Trophoblast cell (in vitro differentiated cells and primary cell): ENCODE data around the gene GLB1L3.
"Not testable (repeated sequence)": the region's sequence is repeated elsewhere in the genome, so short reads cannot be mapped to it uniquely, and the experiment has no call there.

Experiments used
- DNase-seq, 2 donors: peaks; one replicate each; pipeline ENCODE4 v3.0.0-alpha.2; 2016
- H2AFZ ChIP-seq: 2 replicates; pipeline ENCODE4 v1.6.1; 2013; ENCODE audit warnings: low read length, moderate library complexity, mild to moderate bottlenecking; ENCODE audit not compliant: insufficient read depth, poor library complexity
- H2AK5ac ChIP-seq: 2 replicates; pipeline ENCODE4 v1.6.1; 2013; ENCODE audit warnings: mild to moderate bottlenecking, low read length
- H2BK120ac ChIP-seq: 2 replicates; pipeline ENCODE4 v1.6.1; 2013; ENCODE audit warnings: low read length, mild to moderate bottlenecking, moderate library complexity; ENCODE audit not compliant: insufficient read depth, poor library complexity
- H2BK12ac ChIP-seq: 2 replicates; pipeline ENCODE4 v1.6.1; 2013; ENCODE audit warnings: mild to moderate bottlenecking, low read length, moderate library complexity
- H2BK5ac ChIP-seq: 2 replicates; pipeline ENCODE4 v1.6.1; 2013; ENCODE audit warnings: low read length, low read depth, moderate library complexity, mild to moderate bottlenecking; ENCODE audit not compliant: poor library complexity
- H3K14ac ChIP-seq: 2 replicates; pipeline ENCODE4 v1.6.1; 2013; ENCODE audit warnings: mild to moderate bottlenecking, low read length
- H3K18ac ChIP-seq: 2 replicates; pipeline ENCODE4 v1.6.1; 2013; ENCODE audit warnings: mild to moderate bottlenecking, low read length
- H3K23ac ChIP-seq: 2 replicates; pipeline ENCODE4 v1.6.1; 2013; ENCODE audit warnings: low read length
- H3K27ac ChIP-seq: 2 replicates; pipeline ENCODE4 v1.5.1; 2013; ENCODE audit warnings: low read depth, mild to moderate bottlenecking, inconsistent platforms, low read length, moderate library complexity
- H3K27me3 ChIP-seq: 2 replicates; pipeline ENCODE4 v1.6.1; 2013; ENCODE audit warnings: inconsistent platforms, mild to moderate bottlenecking, low read length, moderate library complexity; ENCODE audit not compliant: insufficient read depth
- H3K36me3 ChIP-seq, 2 experiments: 1 replicate in 1 of 2; 2 replicates in 1 of 2; pipeline ENCODE4 v1.6.1; 2013; ENCODE audit warnings: low read length in 2 of 2, mild to moderate bottlenecking in 2 of 2, moderate library complexity in 1 of 2; ENCODE audit not compliant: insufficient read depth in 2 of 2, control insufficient read depth in 1 of 2
- H3K4ac ChIP-seq: 2 replicates; pipeline ENCODE4 v1.6.1; 2013; ENCODE audit warnings: low read depth, mild to moderate bottlenecking, low read length, moderate library complexity
- H3K4me1 ChIP-seq, 2 experiments: 1 replicate in 1 of 2; 2 replicates in 1 of 2; pipeline ENCODE4 v1.6.1; 2013; ENCODE audit warnings: low read length in 2 of 2, mild to moderate bottlenecking in 2 of 2, moderate library complexity in 1 of 2; ENCODE audit not compliant: insufficient read depth in 2 of 2, control insufficient read depth in 1 of 2
- H3K4me2 ChIP-seq: 2 replicates; pipeline ENCODE4 v1.6.1; 2013; ENCODE audit warnings: inconsistent platforms, mild to moderate bottlenecking, low read length, moderate library complexity
- H3K4me3 ChIP-seq: 2 replicates; pipeline ENCODE4 v1.5.1; 2013; ENCODE audit warnings: mild to moderate bottlenecking, low read depth, low read length, inconsistent platforms
- H3K79me1 ChIP-seq: one replicate; pipeline ENCODE4 v1.6.1; 2013; ENCODE audit warnings: low read length
- H3K79me2 ChIP-seq: 2 replicates; pipeline ENCODE4 v1.6.1; 2013; ENCODE audit warnings: low read length, mild to moderate bottlenecking; ENCODE audit not compliant: control insufficient read depth, insufficient read depth, poor library complexity
- H3K9ac ChIP-seq: 2 replicates; pipeline ENCODE4 v1.6.1; 2013; ENCODE audit warnings: mild to moderate bottlenecking, low read length
- H3K9me3 ChIP-seq: 2 replicates; pipeline ENCODE4 v1.6.1; 2013; ENCODE audit warnings: low read depth, mild to moderate bottlenecking, control low read depth, inconsistent platforms, low read length; ENCODE audit not compliant: insufficient read depth
- H4K12ac ChIP-seq: 2 replicates; pipeline ENCODE4 v1.6.1; 2013; ENCODE audit warnings: low read depth, mild to moderate bottlenecking, low read length, moderate library complexity
- H4K8ac ChIP-seq: 2 replicates; pipeline ENCODE4 v1.6.1; 2013; ENCODE audit warnings: low read depth, mild to moderate bottlenecking, low read length, moderate library complexity
- H4K91ac ChIP-seq: one replicate; pipeline ENCODE4 v1.6.1; 2013; ENCODE audit warnings: low read depth, mild to moderate bottlenecking, low read length, moderate library complexity
- WGBS: extraction: QIAGEN DNeasy Blood & Tissue Kit; methylation state at CpG from one replicate; pipeline ENCODE4 v1.1.7; 2013; ENCODE audit warnings: missing lambda C conversion rate; ENCODE audit not compliant: insufficient read length, insufficient coverage; ENCODE audit errors: extremely low coverage; 5-methylcytosine and 5-hydroxymethylcytosine counted together

GLB1L3 gene

DNA sequence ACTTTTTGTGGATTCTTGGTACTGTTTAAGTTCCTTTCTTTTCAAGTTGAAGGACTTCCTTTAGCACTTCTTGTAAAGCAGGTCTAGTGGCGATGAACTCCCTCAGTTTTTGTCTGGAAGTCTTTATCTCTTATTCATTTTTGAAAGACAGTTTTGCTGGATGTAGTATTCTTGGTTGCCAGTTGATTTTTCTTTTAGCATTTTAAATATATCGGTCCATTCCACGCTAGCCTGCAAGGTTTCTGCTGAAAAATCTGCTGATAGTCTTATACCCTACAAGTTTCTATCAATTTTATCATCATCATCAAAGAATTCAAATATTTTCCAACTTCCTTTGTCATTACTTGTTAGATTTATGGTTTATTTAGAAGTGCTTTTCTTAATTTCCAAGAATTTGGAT lies 40.9 kb downstream of the GLB1L3 start:
- Histone ChIP-seq H2AFZ (no peak overlapping the region), H2BK120ac (no peak overlapping the region), H4K12ac (no peak overlapping the region), H3K9ac (no peak overlapping the region), H3K4ac (no peak overlapping the region), H2BK5ac (no peak overlapping the region), H3K27ac (no peak overlapping the region), H3K18ac (no peak overlapping the region), H2BK12ac (no peak overlapping the region), H3K36me3 (no peaks in the 10 kb centered on the region), H3K9me3 (no peaks in the 10 kb centered on the region), H4K91ac (no peak overlapping the region), H3K4me2 (no peak overlapping the region), H3K4me3 (no peak overlapping the region), H4K8ac (no peak overlapping the region), H2AK5ac (no peak overlapping the region), H3K23ac (no peak overlapping the region), H3K79me1 (no peaks in the 10 kb centered on the region), H3K14ac (no peak overlapping the region), H3K79me2 (no peaks in the 10 kb centered on the region), H3K4me1 (no peaks in the 10 kb centered on the region), H3K27me3 (no peaks in the 10 kb centered on the region)
- WGBS, result no CpG with 5 or more reads among the region's 3 CpGs
- DNase-seq, result no peak

DNA sequence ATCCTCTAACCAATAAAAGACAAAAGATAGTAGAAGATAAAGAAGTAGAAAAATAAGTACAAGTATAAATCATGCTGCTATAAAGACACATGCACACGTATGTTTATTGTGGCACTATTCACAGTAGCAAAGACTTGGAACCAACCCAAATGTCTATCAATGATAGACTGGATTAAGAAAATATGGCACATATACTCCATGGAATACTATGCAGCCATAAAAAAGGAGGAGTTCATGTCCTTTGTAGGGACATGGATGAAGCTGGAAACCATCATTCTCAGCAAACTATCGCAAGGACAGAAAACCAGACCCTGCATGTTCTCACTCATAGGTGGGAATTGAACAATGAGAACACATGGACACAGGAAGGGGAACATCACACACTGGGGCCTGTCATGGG lies 45.2 kb downstream of the GLB1L3 start:
- H2AK5ac ChIP-seq, H2BK12ac ChIP-seq: not testable (repeated sequence)

DNA sequence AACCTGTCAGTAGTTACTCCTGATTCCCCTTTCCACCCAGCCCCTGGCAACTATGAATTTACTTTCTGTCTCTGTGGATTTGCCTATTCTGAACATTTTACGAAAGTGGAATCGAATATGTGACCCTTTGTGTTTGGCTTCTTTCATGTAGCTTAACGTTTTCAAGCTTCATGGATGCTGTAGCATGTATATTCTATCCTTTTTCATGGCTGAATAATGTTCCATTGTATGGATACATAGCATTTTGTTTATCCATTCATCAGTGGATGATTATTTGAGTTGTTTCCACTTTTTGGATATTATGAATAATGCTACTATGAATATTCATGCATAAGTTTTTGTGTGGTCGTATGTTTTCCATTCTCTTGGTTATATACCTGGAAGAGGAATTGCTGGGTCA lies 46.4 kb downstream of the GLB1L3 start:
- Histone ChIP-seq H3K27me3 (no peaks in the 10 kb centered on the region), H3K4me3 (no peak overlapping the region), H3K79me2 (no peaks in the 10 kb centered on the region), H3K4me1 (no peaks in the 10 kb centered on the region), H3K36me3 (no peaks in the 10 kb centered on the region), H3K18ac (no peak overlapping the region), H4K91ac (no peak overlapping the region), H2BK120ac (no peak overlapping the region), H3K23ac (no peak overlapping the region), H2AFZ (no peak overlapping the region), H2BK12ac (no peak overlapping the region), H3K14ac (no peak overlapping the region), H3K9me3 (no peaks in the 10 kb centered on the region), H3K9ac (no peak overlapping the region), H4K12ac (no peak overlapping the region), H3K4ac (no peak overlapping the region), H3K4me2 (no peak overlapping the region), H3K79me1 (no peaks in the 10 kb centered on the region), H2BK5ac (no peak overlapping the region), H2AK5ac (no peak overlapping the region), H4K8ac (no peak overlapping the region), H3K27ac (no peak overlapping the region)
- no CpG with 5 or more reads among the region's 4 CpGs for WGBS
- DNase-seq, result no peak

More for the DNA sequence above, 45.2 kb downstream of the GLB1L3 start:
- H3K9ac ChIP-seq, H3K79me2 ChIP-seq, H3K14ac ChIP-seq, H4K91ac ChIP-seq, H3K36me3 ChIP-seq, H2AFZ ChIP-seq, H2BK120ac ChIP-seq, H3K4me2 ChIP-seq, H2BK5ac ChIP-seq, H3K4me1 ChIP-seq, H4K12ac ChIP-seq, DNase-seq, H4K8ac ChIP-seq, H3K27ac ChIP-seq, H3K4ac ChIP-seq, H3K18ac ChIP-seq, H3K79me1 ChIP-seq, H3K23ac ChIP-seq, H3K9me3 ChIP-seq, H3K27me3 ChIP-seq, H3K4me3 ChIP-seq: not testable (repeated sequence)
- no CpG with 5 or more reads among the region's 2 CpGs for WGBS

DNA sequence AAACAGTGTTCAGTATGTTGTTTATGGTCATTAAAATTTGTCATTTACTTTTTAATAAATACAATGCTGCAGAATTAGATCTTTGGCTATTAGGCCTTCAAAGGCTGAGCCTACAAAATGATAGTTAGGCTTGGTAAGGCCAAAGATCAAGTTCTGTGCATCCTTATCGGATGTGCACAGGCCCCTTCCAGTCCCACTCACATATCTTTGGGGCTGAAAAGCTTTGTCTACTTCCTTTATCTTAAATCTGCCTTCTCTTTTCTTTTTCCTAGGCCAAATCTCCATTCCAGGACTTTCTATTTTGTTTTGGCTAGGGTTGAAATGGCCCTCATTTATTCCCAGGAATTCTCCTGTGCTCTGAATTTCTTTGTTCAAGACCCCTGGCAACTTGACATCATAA lies 52.3 kb downstream of the GLB1L3 start:
- no peak overlapping the region for H4K91ac ChIP-seq
- H2AFZ ChIP-seq, result no peak overlapping the region
- no peak overlapping the region for H3K9ac ChIP-seq
- no peak overlapping the region for H2BK120ac ChIP-seq
- H2AK5ac ChIP-seq, result no peak overlapping the region
- H3K36me3 ChIP-seq, result no peaks in the 10 kb centered on the region
- H3K23ac ChIP-seq, result no peak overlapping the region
- no peak overlapping the region for H2BK5ac ChIP-seq
- H3K4me1 ChIP-seq, result peaks cover 5 to 7% of the 10 kb centered on the region in 2 experiments
- WGBS, result no CpG with 5 or more reads among the region's 1 CpG
- no peak overlapping the region for H4K12ac ChIP-seq
- no peak overlapping the region for H3K18ac ChIP-seq
- no peak for DNase-seq
- H3K79me1 ChIP-seq, result no peaks in the 10 kb centered on the region
- H3K9me3 ChIP-seq, result no peaks in the 10 kb centered on the region
- H3K4ac ChIP-seq, result no peak overlapping the region
- no peak overlapping the region for H4K8ac ChIP-seq
- H3K27me3 ChIP-seq, result peaks cover 4% of the 10 kb centered on the region
- no peak overlapping the region for H3K4me2 ChIP-seq
- no peaks in the 10 kb centered on the region for H3K79me2 ChIP-seq
- no peak overlapping the region for H2BK12ac ChIP-seq
- no peak overlapping the region for H3K4me3 ChIP-seq
- no peak overlapping the region for H3K14ac ChIP-seq
- no peak overlapping the region for H3K27ac ChIP-seq
